NCI-H526 (cell line): ENCODE results near the gene COQ10A.

Source experiments
- DNase-seq, 2 experiments: peaks; one replicate each; lab custom pipeline; 2025; lab: John Stamatoyannopoulos, UW

COQ10A gene

DNA sequence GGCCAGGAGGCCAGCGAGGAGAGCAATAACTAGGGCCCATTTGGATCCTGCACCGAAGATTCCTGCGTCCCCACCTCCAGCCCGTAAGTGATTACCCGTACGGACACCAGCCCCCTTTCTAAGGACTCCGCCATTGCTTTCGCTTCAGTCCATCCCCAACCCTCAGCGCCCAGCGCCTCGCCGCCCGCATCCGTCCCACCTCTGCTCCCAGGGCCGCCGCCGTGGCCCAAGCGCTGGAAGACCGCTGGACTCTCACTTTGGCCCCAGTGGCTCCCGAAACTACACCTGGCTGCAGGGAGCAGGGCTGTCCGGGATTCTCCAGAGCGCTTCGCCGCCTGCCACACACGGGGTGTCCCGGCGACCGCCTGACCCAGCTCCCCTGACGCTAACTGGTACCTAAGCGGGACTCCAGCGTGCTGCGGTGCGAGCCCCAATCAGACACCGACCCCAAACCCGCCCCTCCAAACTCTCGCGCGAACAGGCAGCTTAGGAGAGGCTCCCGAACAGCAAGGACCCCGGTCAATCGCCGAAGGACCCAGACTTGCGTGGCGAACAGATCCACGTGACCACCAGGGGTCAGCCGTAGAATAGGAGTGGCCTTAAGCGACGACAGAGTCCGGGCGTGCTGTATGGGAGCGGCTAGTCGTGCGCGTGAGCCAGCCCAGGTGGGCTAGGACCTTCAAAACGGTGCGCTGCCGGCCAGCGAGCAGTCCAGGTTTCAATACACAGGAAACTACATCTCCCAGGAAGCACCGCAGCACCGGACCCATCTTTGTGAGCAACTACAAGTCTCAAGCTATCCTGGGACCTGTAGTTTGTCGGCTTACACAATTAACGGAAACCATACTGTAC, 49.1 kb downstream of the COQ10A start, which contains the start of gene CNPY2:
TSS of gene CNPY2 (minus strand) at position 367 of the 852 bp plus-strand sequence. CDS start 771 bp downstream, outside the sequence.
- peak; percentile 96 to 98 for DNase-seq

DNA sequence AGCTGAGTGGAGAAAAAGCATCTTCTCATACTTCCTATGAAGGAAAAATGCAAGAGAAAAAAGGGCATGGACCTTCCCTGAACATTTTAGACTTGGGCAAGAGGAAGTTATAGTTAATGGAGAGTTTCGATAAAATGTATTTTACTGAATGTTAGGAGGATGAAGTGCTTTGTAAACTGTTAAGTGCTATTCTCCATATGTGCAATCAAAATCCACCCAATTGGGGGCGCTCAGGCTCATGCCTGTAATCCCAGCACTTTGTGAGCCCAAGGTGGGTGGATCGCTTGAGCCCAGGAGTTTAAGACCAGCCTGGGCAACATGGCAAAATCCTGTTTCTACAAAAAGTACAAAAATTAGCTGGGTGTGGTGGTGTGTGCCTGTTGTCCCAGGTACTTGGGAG, 50.9 kb downstream of the COQ10A start:
- DNase-seq: no peak
